HepG2 (cell line): ENCODE data around the gene ITPR1.

Experiments
- CTCF ChIP-seq: sonication (generic); formaldehyde crosslinking; IDR thresholded peaks from 2 replicates; pipeline ENCODE4 v1.5.0; 2020; ENCODE audit warnings: mild to moderate bottlenecking, missing genetic modification reagents, moderate library complexity
- GABPA ChIP-seq, 2 experiments: IDR thresholded peaks; 2 replicates each; pipeline ENCODE4 v1.6.1; 2011 to 2016; ENCODE audit warnings: low read depth in 2 of 2, low read length in 1 of 2, missing biosample characterization in 1 of 2, missing genetic modification characterization in 1 of 2
- MTA1 ChIP-seq: sonication (generic); formaldehyde crosslinking; IDR thresholded peaks from 2 replicates; pipeline ENCODE4 v1.4.0; 2020; ENCODE audit warnings: missing genetic modification reagents, mild to moderate bottlenecking, borderline replicate concordance
- NCOA5 ChIP-seq: sonication (generic); formaldehyde crosslinking; IDR thresholded peaks from 2 replicates; pipeline ENCODE4 v1.4.0; 2020; ENCODE audit warnings: missing genetic modification reagents
- SP4 ChIP-seq: sonication (generic); formaldehyde crosslinking; IDR thresholded peaks from 2 replicates; pipeline ENCODE4 v1.8.1; 2023; ENCODE audit warnings: mild to moderate bottlenecking, missing genetic modification reagents
- YY1 ChIP-seq: IDR thresholded peaks from 2 replicates; pipeline ENCODE4 v1.6.1; 2011; ENCODE audit warnings: low read length, low read depth, moderate library complexity, mild to moderate bottlenecking; ENCODE audit not compliant: insufficient read depth, insufficient replicate concordance
- ZFP36 ChIP-seq: fragments of 150-350 bp; IDR thresholded peaks from 2 replicates; pipeline ENCODE4 v1.6.1; 2018; ENCODE audit warnings: borderline replicate concordance, low read length, low read depth; ENCODE audit not compliant: partially characterized antibody

DNA sequence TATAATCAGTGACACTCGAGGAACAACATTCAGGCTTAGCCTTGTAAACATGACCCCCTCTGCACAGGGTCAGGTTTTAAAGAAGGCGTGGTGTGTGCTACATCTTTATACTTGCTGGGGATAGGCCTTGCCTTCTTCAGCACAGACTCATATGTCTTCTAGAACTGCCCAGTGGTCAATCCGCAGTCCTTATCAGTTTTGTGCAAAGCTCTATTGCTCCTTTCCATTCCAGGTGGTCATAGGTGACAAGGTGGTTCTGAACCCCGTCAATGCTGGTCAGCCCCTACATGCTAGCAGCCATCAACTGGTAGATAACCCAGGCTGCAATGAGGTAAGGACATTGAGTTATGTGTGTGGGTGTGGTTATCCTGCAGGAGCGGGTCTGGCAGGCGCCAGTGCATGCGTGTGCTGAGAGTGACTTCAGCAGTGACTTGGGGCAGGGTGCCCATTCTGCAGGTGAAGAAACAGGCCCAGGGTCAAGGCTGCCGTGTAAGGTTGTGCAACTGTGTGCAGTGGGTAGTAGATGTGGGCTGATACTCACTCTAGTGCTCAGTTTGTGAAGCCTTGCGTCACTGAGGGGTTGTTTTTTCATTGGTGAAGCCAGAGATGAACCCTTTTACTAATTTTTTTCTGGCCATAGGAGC lies 150.9 kb downstream of the ITPR1 start:
- TF ChIP-seq GABPA (IDR thresholded peaks at IDR 0.05; ENCODE audit: low read depth, low read length) (no peak), GABPA (CRISPR knock-in tag; IDR thresholded peaks at IDR 0.05; ENCODE audit: low read depth) (no peak), MTA1 (no peak), SP4 (CRISPR knock-in tag) (no peak), CTCF (CRISPR knock-in tag) (no peak), YY1 (no peak), NCOA5 (CRISPR knock-in tag) (no peak), ZFP36 (no peak)
